Neuron (in vitro differentiated cells): ENCODE results near the gene ETDC.
"Not testable (repeated sequence)": the region's sequence is repeated elsewhere in the genome, so short reads cannot be mapped to it uniquely, and the experiment has no call there.

Experiments
- H2AFZ ChIP-seq: one replicate; pipeline ENCODE4 v1.6.1; 2013; ENCODE audit warnings: low read depth, mild to moderate bottlenecking, inconsistent platforms, low read length, moderate library complexity
- H3K27me3 ChIP-seq: one replicate; pipeline ENCODE4 v1.6.1; 2013; ENCODE audit warnings: low read length; ENCODE audit not compliant: insufficient read depth
- H3K36me3 ChIP-seq: one replicate; pipeline ENCODE4 v1.6.1; 2013; ENCODE audit warnings: low read length; ENCODE audit not compliant: insufficient read depth
- H3K4me1 ChIP-seq: one replicate; pipeline ENCODE4 v1.6.1; 2013; ENCODE audit warnings: low read length; ENCODE audit not compliant: insufficient read depth
- H3K4me3 ChIP-seq: 2 replicates; pipeline ENCODE4 v1.5.1; 2013; ENCODE audit warnings: mild to moderate bottlenecking, low read length, moderate library complexity
- H3K9me3 ChIP-seq: one replicate; pipeline ENCODE4 v1.6.1; 2013; ENCODE audit warnings: low read length

Gene ETDC

DNA sequence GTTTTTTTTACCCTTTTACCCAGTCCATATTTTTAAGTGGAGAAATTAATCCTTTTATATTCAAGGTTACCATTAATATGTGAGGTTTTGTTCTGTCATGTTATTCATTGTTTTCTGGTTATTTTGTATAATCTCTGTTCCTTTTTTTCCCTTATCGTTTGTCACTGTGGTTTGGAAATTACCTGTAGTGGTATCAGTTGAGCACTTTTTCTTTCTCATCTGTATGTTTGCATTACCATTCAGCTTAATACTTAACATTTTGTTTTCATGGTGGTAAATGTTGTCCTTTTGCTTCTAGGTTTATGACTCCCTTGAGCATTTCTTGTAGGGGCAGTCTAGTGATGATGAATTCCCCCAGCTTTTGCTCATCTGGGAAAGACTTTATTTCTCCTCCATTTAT is 6.6 kb downstream of the ETDC start:
- peaks cover 3% of the 10 kb centered on the region for H3K9me3 ChIP-seq
- H2AFZ ChIP-seq, result no peak overlapping the region
- no peaks in the 10 kb centered on the region for H3K36me3 ChIP-seq
- H3K4me3 ChIP-seq, result no peak overlapping the region
- no peaks in the 10 kb centered on the region for H3K27me3 ChIP-seq
- H3K4me1 ChIP-seq, result no peaks in the 10 kb centered on the region

DNA sequence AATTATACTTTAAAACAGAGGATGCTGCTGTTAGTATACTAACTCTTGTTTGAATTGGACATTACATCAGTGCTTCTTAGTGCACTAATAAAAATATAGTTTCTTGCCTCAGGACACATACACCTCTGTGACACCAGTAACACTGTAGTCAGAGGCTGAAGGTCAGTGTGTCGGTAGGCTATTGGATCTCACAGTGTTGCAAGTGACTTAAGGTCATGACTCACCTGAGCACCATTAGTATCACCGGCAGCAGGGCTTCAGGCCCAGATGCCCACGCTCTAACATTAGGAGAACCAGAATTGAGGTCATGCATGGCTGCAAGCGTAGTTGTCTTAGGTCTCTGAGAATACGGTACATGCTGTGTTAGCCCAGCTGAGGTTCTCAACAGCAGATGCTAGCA is 15.2 kb downstream of the ETDC start:
- Histone ChIP-seq H3K27me3 (no peaks in the 10 kb centered on the region), H3K4me1 (no peaks in the 10 kb centered on the region), H3K36me3 (no peaks in the 10 kb centered on the region), H3K4me3 (no peak overlapping the region), H3K9me3 (no peaks in the 10 kb centered on the region), H2AFZ (no peak overlapping the region)

DNA sequence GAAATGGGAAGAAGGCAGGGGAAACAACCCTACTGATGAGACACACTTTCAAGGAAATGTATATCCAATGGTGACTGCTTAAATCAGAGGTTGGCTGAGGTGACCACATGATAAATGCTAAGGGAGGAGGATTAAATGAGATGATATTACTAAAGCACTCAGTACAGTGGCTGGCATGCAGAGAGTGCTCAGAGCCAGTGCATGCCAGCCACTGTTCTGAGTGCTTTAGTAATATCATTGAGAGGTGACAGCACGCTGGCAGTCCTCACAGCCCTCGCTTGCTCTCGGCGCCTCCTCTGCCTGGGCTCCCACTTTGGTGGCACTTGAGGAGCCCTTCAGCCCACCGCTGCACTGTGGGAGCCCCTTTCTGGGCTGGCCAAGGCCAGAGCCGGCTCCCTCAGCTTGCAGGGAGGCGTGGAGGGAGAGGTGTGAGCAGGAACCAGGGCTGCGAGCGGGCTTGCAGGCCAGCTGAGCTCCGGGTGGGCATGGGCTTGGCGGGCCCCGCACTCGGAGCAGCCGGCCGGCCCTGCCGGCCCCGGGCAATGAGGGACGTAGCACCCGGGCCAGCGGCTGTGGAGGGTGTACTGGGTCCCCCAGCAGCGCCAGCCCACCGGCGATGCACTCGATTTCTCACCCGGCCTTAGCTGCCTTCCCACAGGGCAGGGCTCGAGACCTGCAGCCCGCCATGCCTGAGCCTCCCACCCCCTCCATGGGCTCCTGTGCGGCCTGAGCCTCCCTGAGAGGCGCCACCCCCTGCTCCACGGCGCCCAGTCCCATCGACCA is 15.9 kb downstream of the ETDC start:
- H3K27me3 ChIP-seq, H3K36me3 ChIP-seq, H3K4me1 ChIP-seq, H3K9me3 ChIP-seq, H3K4me3 ChIP-seq, H2AFZ ChIP-seq: not testable (repeated sequence)

DNA sequence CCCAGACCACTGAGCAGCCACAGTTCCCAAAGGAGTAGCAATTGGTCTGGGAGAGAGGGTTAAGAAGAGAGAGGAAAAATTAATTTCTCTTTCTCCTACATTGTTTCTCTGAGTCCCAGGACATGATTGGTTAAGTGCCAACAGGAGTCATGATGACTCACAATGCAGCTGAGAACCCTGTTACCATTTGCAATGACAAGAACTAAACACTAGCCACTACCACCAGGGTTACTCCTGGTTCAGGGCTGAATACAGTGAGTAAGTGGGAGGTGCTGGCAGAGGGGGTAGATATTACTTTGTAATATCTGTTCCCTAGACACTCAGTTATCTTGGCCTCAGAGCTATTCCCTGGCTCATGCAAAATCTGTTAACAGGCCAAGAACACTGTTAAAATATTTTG is 18.0 kb downstream of the ETDC start:
- Histone ChIP-seq H3K4me1 (no peaks in the 10 kb centered on the region), H3K27me3 (no peaks in the 10 kb centered on the region), H3K4me3 (no peak overlapping the region), H3K9me3 (no peaks in the 10 kb centered on the region), H3K36me3 (no peaks in the 10 kb centered on the region), H2AFZ (no peak overlapping the region)

DNA sequence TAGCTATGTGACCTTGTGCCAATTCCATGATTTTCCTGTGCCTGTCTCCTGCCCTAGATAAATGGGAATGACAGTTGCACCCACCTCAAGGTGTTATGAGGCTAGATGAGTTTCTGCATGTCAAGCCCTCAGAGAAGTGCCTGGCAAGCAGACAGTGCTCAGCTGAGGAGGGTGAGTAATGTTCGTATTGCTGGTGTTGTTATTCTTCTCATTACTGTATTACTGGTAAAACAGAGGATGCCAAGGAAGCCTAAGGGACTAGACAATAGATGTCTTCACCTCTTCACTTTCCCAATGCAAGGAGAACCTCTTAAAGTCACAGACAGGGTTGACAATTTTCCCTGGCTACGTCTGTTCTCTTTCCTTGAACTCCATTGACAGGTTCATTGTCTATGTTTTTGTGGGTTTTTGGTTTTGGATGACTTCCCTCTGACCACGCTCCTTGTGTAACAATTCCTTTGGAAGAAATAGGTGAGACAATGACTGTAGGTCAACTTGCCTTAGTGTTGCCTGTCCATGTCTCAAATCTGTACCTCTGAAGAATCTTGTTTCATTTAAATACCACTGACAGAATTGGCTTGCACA is 19.2 kb downstream of the ETDC start:
- H2AFZ ChIP-seq, result no peak overlapping the region

DNA sequence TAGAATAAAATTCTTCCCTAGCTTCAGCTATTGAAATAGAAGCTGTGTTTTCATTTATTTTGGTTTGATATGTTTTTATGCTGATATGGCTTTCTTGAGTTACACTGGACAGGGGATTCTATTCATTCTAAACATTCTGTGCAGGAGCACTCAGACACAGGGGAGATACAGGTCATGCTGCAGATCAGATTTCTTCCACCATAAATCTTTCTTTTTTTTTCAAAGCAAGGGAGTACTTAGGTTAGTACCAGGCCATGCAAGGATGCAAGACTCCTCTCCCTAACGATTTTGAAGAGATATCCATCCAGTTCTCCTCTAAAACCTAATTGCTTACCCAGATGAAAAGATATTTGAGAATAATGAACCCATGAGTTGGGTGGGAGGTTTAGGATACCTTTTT is 21.4 kb downstream of the ETDC start:
- Histone ChIP-seq H3K9me3 (no peaks in the 10 kb centered on the region), H3K36me3 (no peaks in the 10 kb centered on the region), H2AFZ (no peak overlapping the region), H3K4me1 (no peaks in the 10 kb centered on the region), H3K4me3 (no peak overlapping the region), H3K27me3 (no peaks in the 10 kb centered on the region)

More for the DNA sequence above, 19.2 kb downstream of the ETDC start:
- Histone ChIP-seq H3K27me3 (no peaks in the 10 kb centered on the region), H3K4me1 (no peaks in the 10 kb centered on the region), H3K4me3 (no peak overlapping the region), H3K36me3 (no peaks in the 10 kb centered on the region), H3K9me3 (no peaks in the 10 kb centered on the region)

DNA sequence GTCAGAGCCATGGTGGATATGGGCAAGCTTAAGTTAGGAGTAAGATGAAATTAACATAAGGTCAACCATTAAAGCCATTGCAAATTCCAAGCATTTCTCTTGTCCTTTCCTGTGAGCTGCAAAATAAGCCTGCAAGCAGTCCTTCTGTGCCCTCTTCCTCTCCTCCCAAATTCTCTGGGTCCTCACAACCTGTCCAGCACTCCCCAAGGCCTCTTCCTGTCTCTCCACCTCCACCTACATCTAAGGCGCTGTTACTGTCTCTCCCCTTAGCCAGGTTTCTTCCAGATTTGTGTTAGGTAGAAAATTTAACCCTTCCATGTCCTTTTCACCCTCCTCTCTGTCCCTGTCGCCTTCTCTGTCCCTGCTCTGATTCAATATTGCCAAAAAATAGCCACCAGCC is 22.2 kb downstream of the ETDC start:
- Histone ChIP-seq H3K27me3 (no peaks in the 10 kb centered on the region), H3K4me1 (no peaks in the 10 kb centered on the region), H3K4me3 (no peak overlapping the region), H2AFZ (no peak overlapping the region), H3K36me3 (no peaks in the 10 kb centered on the region), H3K9me3 (no peaks in the 10 kb centered on the region)

DNA sequence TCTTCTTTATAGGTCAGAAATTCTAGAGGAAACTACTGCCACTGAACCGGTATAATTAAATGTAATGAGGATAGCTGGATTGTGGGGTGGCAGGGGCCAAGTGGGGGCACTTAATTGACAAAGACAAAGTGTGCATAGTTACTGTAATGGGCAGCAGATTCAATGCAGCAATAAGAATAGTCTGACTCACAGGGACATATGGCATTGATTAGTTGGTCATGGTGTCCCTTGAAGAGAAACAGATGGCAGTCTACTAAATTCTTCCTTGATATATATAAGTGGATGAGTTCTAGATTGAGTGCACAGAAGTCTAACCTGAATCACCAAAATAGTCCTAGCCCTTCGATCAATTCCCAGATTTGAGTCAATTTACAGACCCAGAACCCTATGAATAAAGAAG is 31.6 kb downstream of the ETDC start:
- Histone ChIP-seq H3K36me3 (no peaks in the 10 kb centered on the region), H3K27me3 (no peaks in the 10 kb centered on the region), H3K4me3 (no peak overlapping the region), H3K4me1 (peaks cover 13% of the 10 kb centered on the region), H2AFZ (no peak overlapping the region), H3K9me3 (no peaks in the 10 kb centered on the region)

DNA sequence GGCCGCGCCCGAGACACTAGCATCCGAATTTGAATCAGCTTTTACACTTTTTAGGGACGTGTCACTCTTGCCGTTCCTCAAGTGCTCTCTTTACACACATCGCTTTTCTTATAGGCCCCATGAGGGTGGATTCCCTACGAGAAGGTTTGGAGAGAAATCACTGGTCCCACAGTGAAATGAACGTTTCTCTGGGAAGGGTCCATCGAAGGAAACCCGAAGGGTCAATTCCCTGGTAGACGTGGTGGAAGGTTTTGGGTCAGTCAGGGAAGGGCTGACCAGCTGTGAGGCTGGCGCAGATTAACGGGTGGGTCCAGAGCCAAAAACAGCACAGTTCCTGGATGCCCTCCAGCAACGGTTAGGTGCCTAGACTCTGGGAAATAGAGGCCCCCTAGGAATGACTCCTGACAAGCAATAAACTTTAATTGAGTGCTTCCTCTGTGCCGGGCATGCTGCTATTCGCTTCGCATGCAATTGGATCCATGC is 35.9 kb downstream of the ETDC start:
- no peaks in the 10 kb centered on the region for H3K9me3 ChIP-seq

DNA sequence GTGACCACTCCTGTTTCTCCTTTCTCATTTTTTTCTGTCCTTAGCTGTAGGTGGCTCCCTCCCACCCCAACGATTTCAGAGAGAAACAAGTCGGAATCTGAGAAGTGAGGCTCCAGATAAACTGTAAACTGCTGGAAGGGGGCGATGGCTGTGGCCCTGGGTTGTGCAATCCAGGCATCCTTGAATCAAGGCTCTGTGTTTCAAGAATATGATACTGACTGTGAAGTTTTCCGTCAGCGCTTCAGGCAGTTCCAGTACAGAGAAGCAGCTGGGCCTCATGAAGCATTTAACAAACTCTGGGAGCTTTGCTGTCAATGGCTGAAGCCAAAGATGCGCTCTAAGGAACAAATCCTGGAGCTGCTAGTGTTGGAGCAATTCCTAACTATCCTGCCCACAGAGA is 37.7 kb downstream of the ETDC start:
- no peaks in the 10 kb centered on the region for H3K9me3 ChIP-seq
- H2AFZ ChIP-seq, result no peak overlapping the region
- peaks cover 4% of the 10 kb centered on the region for H3K4me1 ChIP-seq
- peaks cover 22% of the 10 kb centered on the region for H3K36me3 ChIP-seq
- H3K4me3 ChIP-seq, result no peak overlapping the region
- no peaks in the 10 kb centered on the region for H3K27me3 ChIP-seq

More for the DNA sequence above, 35.9 kb downstream of the ETDC start:
- Histone ChIP-seq H2AFZ (peak overlapping the region; percentile 76), H3K4me3 (peak overlapping the region; percentile 81), H3K4me1 (peaks cover 13% of the 10 kb centered on the region), H3K27me3 (no peaks in the 10 kb centered on the region), H3K36me3 (peaks cover 15% of the 10 kb centered on the region)

DNA sequence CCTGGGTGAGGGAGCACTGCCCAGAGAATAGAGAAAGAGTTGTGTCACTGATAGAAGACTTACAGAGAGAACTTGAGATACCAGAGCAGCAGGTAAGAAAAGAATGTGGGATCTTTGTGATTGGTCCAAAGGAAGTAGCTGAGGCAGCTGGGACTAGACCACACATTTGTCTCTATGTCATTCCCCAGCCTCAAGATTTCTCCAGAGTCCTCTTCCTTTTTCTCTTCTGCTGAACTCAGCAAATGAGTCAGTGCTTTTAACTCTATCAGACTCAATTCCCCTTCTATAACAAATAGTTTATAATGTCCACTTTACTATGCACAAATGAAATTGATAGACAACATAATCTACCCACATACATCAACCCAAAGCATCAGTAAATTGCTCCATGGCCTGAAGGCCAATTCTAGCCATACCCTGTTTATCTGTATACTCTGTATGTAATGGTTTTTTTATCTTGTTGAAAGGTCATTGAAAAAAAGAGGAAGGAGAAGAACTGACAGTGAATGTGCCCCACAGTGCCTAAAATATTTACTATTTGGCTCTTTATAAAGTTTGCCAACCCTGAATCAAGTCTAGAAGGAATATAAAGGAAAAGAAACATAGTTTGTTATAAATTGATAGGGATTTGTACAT is 38.2 kb downstream of the ETDC start:
- Histone ChIP-seq H2AFZ (no peak overlapping the region), H3K36me3 (peaks cover 22% of the 10 kb centered on the region), H3K9me3 (no peaks in the 10 kb centered on the region), H3K4me3 (no peak overlapping the region), H3K4me1 (peaks cover 4% of the 10 kb centered on the region), H3K27me3 (no peaks in the 10 kb centered on the region)

DNA sequence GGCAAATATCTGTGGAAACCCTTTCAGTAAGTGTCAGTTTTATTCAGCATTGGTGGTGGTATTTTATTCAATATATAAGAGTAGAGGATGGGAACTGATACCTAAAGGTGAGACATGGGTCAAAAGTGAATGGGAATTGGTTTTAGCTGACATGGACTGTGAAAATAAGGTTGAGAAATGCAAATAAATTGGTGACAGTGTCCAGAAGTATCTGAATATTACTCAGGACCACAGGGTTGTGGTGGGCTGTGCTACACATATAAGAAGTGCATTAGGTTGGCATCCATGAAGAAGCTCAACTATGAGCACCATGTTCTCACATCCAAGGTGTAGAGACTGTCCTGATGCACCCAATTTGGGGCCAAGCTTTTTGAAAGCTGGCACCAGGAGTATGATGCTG is 45.0 kb downstream of the ETDC start:
- no peaks in the 10 kb centered on the region for H3K4me1 ChIP-seq
- no peaks in the 10 kb centered on the region for H3K27me3 ChIP-seq
- no peak overlapping the region for H3K4me3 ChIP-seq
- H3K36me3 ChIP-seq, result peaks cover 15% of the 10 kb centered on the region
- no peak overlapping the region for H2AFZ ChIP-seq
- H3K9me3 ChIP-seq, result no peaks in the 10 kb centered on the region
